ENCODE measurements around the gene FST. TPM values are rescaled to one million over a fixed set of nuclear protein-coding genes. Genes with fewer than 3 reads are reported as not detected.

FST gene, protein sequence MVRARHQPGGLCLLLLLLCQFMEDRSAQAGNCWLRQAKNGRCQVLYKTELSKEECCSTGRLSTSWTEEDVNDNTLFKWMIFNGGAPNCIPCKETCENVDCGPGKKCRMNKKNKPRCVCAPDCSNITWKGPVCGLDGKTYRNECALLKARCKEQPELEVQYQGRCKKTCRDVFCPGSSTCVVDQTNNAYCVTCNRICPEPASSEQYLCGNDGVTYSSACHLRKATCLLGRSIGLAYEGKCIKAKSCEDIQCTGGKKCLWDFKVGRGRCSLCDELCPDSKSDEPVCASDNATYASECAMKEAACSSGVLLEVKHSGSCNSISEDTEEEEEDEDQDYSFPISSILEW
- total RNA-seq = 10 to 100 TPM in 1 of 2 donors, 1 to 10 TPM in 1; 3.9 to 12.6 TPM

- peaks cover 0 to 24% of the 10 kb centered on the region in 2 donors for H3K4me1 ChIP-seq (ENCODE audit: control insufficient read depth in 1 of 2, low read depth in 2 of 2)
- no peaks in the 10 kb centered on the region for H3K9me3 ChIP-seq
- peak within 1 kb of the TSS; percentile 96 for H3K4me3 ChIP-seq
- ATAC-seq (ENCODE audit: insufficient number of reproducible peaks, low FRiP score, low read depth) (no peak), DNase-seq (ENCODE audit: low spot score) (no peak)
- no peaks in the 10 kb centered on the region for H3K27me3 ChIP-seq (replicated peaks; ENCODE audit: insufficient read depth)
- H3K27ac ChIP-seq = peak within 1 kb of the TSS; percentile 67
- no peak for TF ChIP-seq CTCF (IDR thresholded peaks at IDR 0.05)
- no peaks in the 10 kb centered on the region for H3K36me3 ChIP-seq
Observed at GRCh38 chr5:53480416-53481158, at the start of gene FST. Gene FST (plus strand): TSS chr5:53480629. CDS start chr5:53480792, 163 bp downstream.

DNA sequence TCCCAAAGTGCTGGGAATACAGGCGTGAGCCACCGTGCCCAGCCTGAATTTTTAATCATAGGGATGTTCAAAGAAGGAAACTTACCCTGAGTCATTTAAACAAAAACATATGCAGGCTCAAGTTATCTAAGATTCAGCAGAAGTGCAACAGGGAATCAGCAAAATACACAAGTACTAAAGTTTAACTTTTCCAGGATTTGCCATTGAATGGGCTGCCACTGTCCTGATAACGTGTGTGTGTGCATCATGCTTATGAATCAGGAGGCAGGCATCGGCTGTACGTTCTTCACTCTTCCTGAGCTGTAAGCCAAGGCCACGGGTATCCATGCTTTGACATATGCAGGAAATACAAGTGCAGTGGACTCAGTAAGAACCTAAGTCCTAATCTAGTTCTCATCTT lies 48.8 kb upstream of the FST start:
- Histone ChIP-seq H3K4me3 (no peak overlapping the region), H3K27me3 (replicated peaks; ENCODE audit: insufficient read depth) (no peaks in the 10 kb centered on the region), H3K27ac (no peak overlapping the region), H3K36me3 (no peaks in the 10 kb centered on the region), H3K4me1 (ENCODE audit: control insufficient read depth in 1 of 2, low read depth in 2 of 2) (no peaks in the 10 kb centered on the region), H3K9me3 (no peaks in the 10 kb centered on the region)
- no peak for TF ChIP-seq CTCF (IDR thresholded peaks at IDR 0.05)
- ATAC-seq (ENCODE audit: insufficient number of reproducible peaks, low FRiP score, low read depth) (no peak), DNase-seq (ENCODE audit: low spot score) (no peak)

DNA sequence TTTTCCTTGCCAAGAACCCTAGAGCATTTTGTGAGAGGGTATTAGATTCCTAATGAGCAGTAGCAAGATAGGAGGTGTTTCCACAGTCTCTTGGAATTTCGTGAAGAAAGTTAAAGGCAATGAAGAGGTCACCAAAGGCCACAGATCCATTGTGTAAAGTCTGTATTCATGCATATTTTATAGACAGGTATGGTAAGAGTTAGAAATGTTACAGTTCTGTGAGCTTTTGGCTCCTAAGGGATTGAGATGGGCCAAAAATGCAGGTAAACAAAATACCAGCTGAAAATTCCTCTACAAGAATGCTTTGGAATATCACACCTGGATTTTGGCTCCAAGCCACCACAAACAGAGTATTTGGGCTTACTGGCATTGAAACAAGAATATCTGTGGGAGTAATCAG lies 47.4 kb upstream of the FST start:
- Histone ChIP-seq H3K4me1 (ENCODE audit: control insufficient read depth in 1 of 2, low read depth in 2 of 2) (no peaks in the 10 kb centered on the region), H3K9me3 (no peaks in the 10 kb centered on the region), H3K27ac (no peak overlapping the region), H3K4me3 (no peak overlapping the region), H3K27me3 (replicated peaks; ENCODE audit: insufficient read depth) (no peaks in the 10 kb centered on the region), H3K36me3 (no peaks in the 10 kb centered on the region)
- ATAC-seq (ENCODE audit: insufficient number of reproducible peaks, low FRiP score, low read depth) (no peak), DNase-seq (ENCODE audit: low spot score) (no peak)
- TF ChIP-seq CTCF (IDR thresholded peaks at IDR 0.05) = no peak

DNA sequence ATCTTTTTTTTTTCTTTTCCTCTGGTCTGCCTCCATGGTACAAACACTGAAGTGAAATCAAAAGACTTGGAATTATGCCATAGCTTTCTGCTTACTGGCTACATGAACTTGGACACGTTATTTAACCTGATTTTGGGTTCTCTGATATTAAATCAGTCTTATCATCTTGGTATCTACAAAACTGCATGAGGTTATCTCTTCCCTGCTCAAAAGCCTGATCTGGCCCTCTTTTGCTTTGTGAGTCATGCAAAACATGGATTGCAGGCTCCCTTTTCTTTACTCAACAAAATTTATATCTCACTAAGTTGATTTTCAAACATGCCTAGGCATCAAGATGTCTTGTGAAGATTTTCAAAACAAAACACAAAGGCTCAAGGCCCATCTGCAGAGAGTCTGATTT lies 45.9 kb upstream of the FST start:
- Histone ChIP-seq H3K27me3 (replicated peaks; ENCODE audit: insufficient read depth) (no peaks in the 10 kb centered on the region), H3K36me3 (no peaks in the 10 kb centered on the region), H3K4me1 (ENCODE audit: control insufficient read depth in 1 of 2, low read depth in 2 of 2) (peaks cover 3 to 15% of the 10 kb centered on the region in 2 donors), H3K4me3 (no peak overlapping the region), H3K27ac (no peak overlapping the region), H3K9me3 (no peaks in the 10 kb centered on the region)
- ATAC-seq (ENCODE audit: insufficient number of reproducible peaks, low FRiP score, low read depth) (no peak), DNase-seq (ENCODE audit: low spot score) (no peak)
- no peak for TF ChIP-seq CTCF (IDR thresholded peaks at IDR 0.05)

- no peaks in the 10 kb centered on the region for H3K27me3 ChIP-seq (replicated peaks; ENCODE audit: insufficient read depth)
- ATAC-seq (ENCODE audit: insufficient number of reproducible peaks, low FRiP score, low read depth) (no peak), DNase-seq (ENCODE audit: low spot score) (no peak)
- no peak overlapping the region for H3K27ac ChIP-seq
- no peak overlapping the region for H3K4me3 ChIP-seq
- H3K9me3 ChIP-seq = no peaks in the 10 kb centered on the region
- H3K36me3 ChIP-seq = no peaks in the 10 kb centered on the region
- H3K4me1 ChIP-seq (ENCODE audit: control insufficient read depth in 1 of 2, low read depth in 2 of 2) = peaks cover 3 to 15% of the 10 kb centered on the region in 2 donors
- no peak for TF ChIP-seq CTCF (IDR thresholded peaks at IDR 0.05)
Observed at GRCh38 chr5:53436480-53437191, 43.8 kb upstream of the FST start.

All from thoracic aorta (tissue), 2 donors.